ENCODE data around the gene SCFD2. TPM values are rescaled to one million over a fixed set of nuclear protein-coding genes. Genes with fewer than 3 reads are reported as not detected.

SCFD2 gene
- total RNA-seq, 1 experiment from 2014 or later, result 19.2 TPM

- Mint-ChIP-seq H3K9me3 (ENCODE audit: unreplicated experiment) (no peaks in the 10 kb centered on the region), H3K27ac (ENCODE audit: low read depth, unreplicated experiment) (no peak overlapping the region), H3K4me3 (ENCODE audit: unreplicated experiment) (no peak overlapping the region), H3K27me3 (ENCODE audit: insufficient read depth, unreplicated experiment) (no peaks in the 10 kb centered on the region), H3K4me1 (ENCODE audit: insufficient read depth, unreplicated experiment) (no peaks in the 10 kb centered on the region), H3K36me3 (ENCODE audit: insufficient read depth, unreplicated experiment) (no peaks in the 10 kb centered on the region)
- no peak for DNase-seq (ENCODE audit: unreplicated experiment)
- CTCF ChIA-PET, result no interaction called here
- BruUV-seq (replicated peaks), result no TSS peak
- POLR2A ChIA-PET, result no interaction called here
- intact Hi-C loops (cut with micrococcal nuclease), result no loop called here
- TF ChIP-seq CTCF (IDR thresholded peaks at IDR 0.05; ENCODE audit: unreplicated experiment), result no peak
Measured at GRCh38 chr4:53137468-53137867, 228.4 kb downstream of the SCFD2 start.

GRCh38 chr4:53136954-53137353 is 228.9 kb downstream of the SCFD2 start:
- CTCF ChIA-PET, result no interaction called here
- Mint-ChIP-seq H3K36me3 (ENCODE audit: insufficient read depth, unreplicated experiment) (no peaks in the 10 kb centered on the region), H3K9me3 (ENCODE audit: unreplicated experiment) (no peaks in the 10 kb centered on the region), H3K4me3 (ENCODE audit: unreplicated experiment) (no peak overlapping the region), H3K27me3 (ENCODE audit: insufficient read depth, unreplicated experiment) (no peaks in the 10 kb centered on the region), H3K27ac (ENCODE audit: low read depth, unreplicated experiment) (no peak overlapping the region), H3K4me1 (ENCODE audit: insufficient read depth, unreplicated experiment) (no peaks in the 10 kb centered on the region)
- POLR2A ChIA-PET, result no interaction called here
- TF ChIP-seq CTCF (IDR thresholded peaks at IDR 0.05; ENCODE audit: unreplicated experiment), result no peak
- DNase-seq (ENCODE audit: unreplicated experiment), result no peak
- intact Hi-C loops (cut with micrococcal nuclease), result no loop called here
- BruUV-seq (replicated peaks), result no TSS peak

GRCh38 chr4:53132132-53132891 is 233.5 kb downstream of the SCFD2 start:
- Mint-ChIP-seq H3K4me3 (ENCODE audit: unreplicated experiment) (no peak overlapping the region), H3K27me3 (ENCODE audit: insufficient read depth, unreplicated experiment) (no peaks in the 10 kb centered on the region), H3K36me3 (ENCODE audit: insufficient read depth, unreplicated experiment) (no peaks in the 10 kb centered on the region), H3K27ac (ENCODE audit: low read depth, unreplicated experiment) (no peak overlapping the region), H3K9me3 (ENCODE audit: unreplicated experiment) (no peaks in the 10 kb centered on the region), H3K4me1 (ENCODE audit: insufficient read depth, unreplicated experiment) (peaks cover 6% of the 10 kb centered on the region)
- no TSS peak for BruUV-seq (replicated peaks)
- POLR2A ChIA-PET, result interaction anchor here (0.7 kb wide), 1 partner anchor 16 kb away, joined by 3 read pairs; no protein-coding TSS in a partner anchor
- no peak for DNase-seq (ENCODE audit: unreplicated experiment)
- TF ChIP-seq CTCF (IDR thresholded peaks at IDR 0.05; ENCODE audit: unreplicated experiment), result no peak
- intact Hi-C loops (cut with micrococcal nuclease), result no loop called here
- CTCF ChIA-PET, result interaction anchor here (1.1 kb wide), 1 partner anchor 64 kb away, joined by 3 read pairs; no protein-coding TSS in a partner anchor

- H3K9me3 Mint-ChIP-seq (ENCODE audit: unreplicated experiment), result no peaks in the 10 kb centered on the region
- no peak for TF ChIP-seq CTCF (IDR thresholded peaks at IDR 0.05; ENCODE audit: unreplicated experiment)
- peaks cover 6% of the 10 kb centered on the region for H3K4me1 Mint-ChIP-seq (ENCODE audit: insufficient read depth, unreplicated experiment)
- ChIA-PET CTCF (no interaction called here), POLR2A (interaction anchor here (0.6 kb wide), 1 partner anchor 16 kb away, joined by 3 read pairs; no protein-coding TSS in a partner anchor)
- no peaks in the 10 kb centered on the region for H3K27me3 Mint-ChIP-seq (ENCODE audit: insufficient read depth, unreplicated experiment)
- BruUV-seq (replicated peaks), result no TSS peak
- H3K36me3 Mint-ChIP-seq (ENCODE audit: insufficient read depth, unreplicated experiment), result no peaks in the 10 kb centered on the region
- H3K4me3 Mint-ChIP-seq (ENCODE audit: unreplicated experiment), result no peak overlapping the region
- no peak for DNase-seq (ENCODE audit: unreplicated experiment)
- intact Hi-C loops (cut with micrococcal nuclease), result no loop called here
- H3K27ac Mint-ChIP-seq (ENCODE audit: low read depth, unreplicated experiment), result no peak overlapping the region
Measured at GRCh38 chr4:53131562-53131925, 234.3 kb downstream of the SCFD2 start.
